Hematopoietic multipotent progenitor cell treated with erythropoietin and hydrocortisone succinate and interleukin-3 and kit ligand, for 8 days (in vitro differentiated cells): ENCODE measurements around the gene PLCB3.

Experiments used
- DNase-seq: peaks from one replicate; pipeline ENCODE4 v3.0.0-alpha.2; 2015

PLCB3 gene

GRCh38 chr11:64268025-64268892 lies 16.9 kb downstream of the PLCB3 start:
- peak; percentile 72 for DNase-seq

GRCh38 chr11:64268893-64269539 lies 17.7 kb downstream of the PLCB3 start:
- peak; percentile 51 for DNase-seq

- peak; percentile 100 for DNase-seq
Measured at GRCh38 chr11:64269540-64270220, 18.4 kb downstream of the PLCB3 start.

GRCh38 chr11:64275031-64275800 lies 23.9 kb downstream of the PLCB3 start:
- no peak for DNase-seq

- DNase-seq = no peak
Measured at GRCh38 chr11:64275841-64276240, 24.5 kb downstream of the PLCB3 start.

- peak; percentile 73 for DNase-seq
Measured at GRCh38 chr11:64276653-64277431, 25.5 kb downstream of the PLCB3 start.

- no peak for DNase-seq
Measured at GRCh38 chr11:64278576-64279190, 27.4 kb downstream of the PLCB3 start.

- DNase-seq = no peak
Measured at GRCh38 chr11:64281957-64282770, 30.8 kb downstream of the PLCB3 start.

GRCh38 chr11:64283092-64283491 lies 31.8 kb downstream of the PLCB3 start:
- no peak for DNase-seq

- DNase-seq = peak; percentile 94
Measured at GRCh38 chr11:64284048-64284961, 33.0 kb downstream of the PLCB3 start, which contains the start of gene BAD. Gene BAD, minus strand, starts transcription at chr11:64284665. Its CDS starts 297 bp downstream, at chr11:64284368.

GRCh38 chr11:64284962-64285884 lies 33.9 kb downstream of the PLCB3 start, which contains the start of gene GPR137:
Gene GPR137, plus strand, starts transcription at chr11:64285848. Its CDS starts 677 bp downstream, at chr11:64286525.
- DNase-seq = peak; percentile 85

GRCh38 chr11:64285885-64286800 lies 34.8 kb downstream of the PLCB3 start:
- DNase-seq = peak; percentile 61

- DNase-seq = no peak
Measured at GRCh38 chr11:64286801-64287159, 35.5 kb downstream of the PLCB3 start.

- DNase-seq = no peak
Measured at GRCh38 chr11:64287676-64288352, 36.5 kb downstream of the PLCB3 start.

- DNase-seq = no peak
Measured at GRCh38 chr11:64288353-64288750, 37.0 kb downstream of the PLCB3 start.

GRCh38 chr11:64289002-64289564 lies 37.8 kb downstream of the PLCB3 start:
- no peak for DNase-seq
